Stimulated activated CD4-positive, alpha-beta T cell treated with anti-CD3 and anti-CD28 coated beads, Interleukin-15, amount 100 ng/mL, for 48 hours (primary cell): ENCODE data around the gene KRTAP9-1.
"Not testable (repeated sequence)": the region's sequence is repeated elsewhere in the genome, so short reads cannot be mapped to it uniquely, and the experiment has no call there.

Experiments
- DNase-seq, 2 donors: peaks; one replicate each; pipeline ENCODE4 v3.0.0-alpha.2; 2020; ENCODE audit warnings: low read depth in 2 of 2

The KRTAP9-1 gene, protein sequence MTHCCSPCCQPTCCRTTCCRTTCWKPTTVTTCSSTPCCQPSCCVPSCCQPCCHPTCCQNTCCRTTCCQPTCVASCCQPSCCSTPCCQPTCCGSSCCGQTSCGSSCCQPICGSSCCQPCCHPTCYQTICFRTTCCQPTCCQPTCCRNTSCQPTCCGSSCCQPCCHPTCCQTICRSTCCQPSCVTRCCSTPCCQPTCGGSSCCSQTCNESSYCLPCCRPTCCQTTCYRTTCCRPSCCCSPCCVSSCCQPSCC

DNA sequence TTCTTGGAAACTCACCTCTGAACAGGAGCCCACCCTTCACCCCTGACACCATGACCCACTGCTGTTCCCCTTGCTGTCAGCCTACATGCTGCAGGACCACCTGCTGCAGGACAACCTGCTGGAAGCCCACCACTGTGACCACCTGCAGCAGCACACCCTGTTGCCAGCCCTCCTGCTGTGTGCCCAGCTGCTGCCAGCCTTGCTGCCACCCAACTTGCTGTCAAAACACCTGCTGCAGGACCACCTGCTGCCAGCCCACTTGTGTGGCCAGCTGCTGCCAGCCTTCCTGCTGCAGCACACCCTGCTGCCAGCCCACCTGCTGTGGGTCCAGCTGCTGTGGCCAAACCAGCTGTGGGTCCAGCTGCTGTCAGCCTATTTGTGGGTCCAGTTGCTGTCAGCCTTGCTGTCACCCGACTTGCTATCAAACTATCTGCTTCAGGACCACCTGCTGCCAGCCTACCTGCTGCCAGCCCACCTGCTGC is at the start of gene KRTAP9-1:
TSS of gene KRTAP9-1 (plus strand) at position 51 of the 482 bp plus-strand sequence. CDS start at position 51, 0 bp downstream.
- DNase-seq = not testable (repeated sequence)

DNA sequence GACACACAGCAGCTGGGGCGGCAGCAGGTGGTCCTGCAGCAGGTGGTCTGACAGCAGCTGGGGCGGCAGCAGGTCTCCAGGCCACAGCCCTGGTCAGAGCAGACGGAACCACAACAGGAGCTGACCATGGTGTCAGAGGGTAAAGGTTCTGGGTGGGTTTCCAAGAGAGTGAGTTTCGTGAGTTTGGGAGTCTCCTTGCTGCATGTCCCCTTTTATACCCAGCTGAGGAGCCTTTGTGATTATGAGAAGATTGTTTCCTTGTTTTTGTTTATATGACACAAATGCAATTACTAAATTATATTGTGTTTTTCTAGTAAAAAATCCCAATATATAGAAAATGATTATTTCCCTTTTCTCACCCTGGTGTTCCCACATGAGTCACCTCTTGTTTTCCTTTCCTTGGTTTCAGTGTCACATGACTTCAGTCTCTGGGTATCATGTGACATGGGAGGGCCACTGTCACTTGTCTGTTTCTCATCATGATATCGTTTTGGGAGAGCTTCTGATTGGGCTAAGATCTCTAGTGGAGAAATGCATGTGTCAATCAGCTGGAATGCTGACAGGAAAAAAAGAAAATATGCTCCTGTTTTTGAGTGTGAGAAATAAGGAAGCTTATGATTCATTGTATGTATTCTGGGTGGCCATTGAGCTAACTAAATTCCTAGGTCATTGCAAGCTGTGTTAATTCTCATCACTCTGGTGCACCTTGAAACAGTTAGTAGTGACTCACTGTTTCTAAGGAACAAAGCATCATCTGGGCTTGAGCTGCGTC is 49.1 kb upstream of the KRTAP9-1 start, which contains the start of gene KRTAP4-6:
TSS of gene KRTAP4-6 (minus strand) at position 185 of the 772 bp plus-strand sequence. CDS start at position 128, 57 bp downstream.
- DNase-seq = no peak

DNA sequence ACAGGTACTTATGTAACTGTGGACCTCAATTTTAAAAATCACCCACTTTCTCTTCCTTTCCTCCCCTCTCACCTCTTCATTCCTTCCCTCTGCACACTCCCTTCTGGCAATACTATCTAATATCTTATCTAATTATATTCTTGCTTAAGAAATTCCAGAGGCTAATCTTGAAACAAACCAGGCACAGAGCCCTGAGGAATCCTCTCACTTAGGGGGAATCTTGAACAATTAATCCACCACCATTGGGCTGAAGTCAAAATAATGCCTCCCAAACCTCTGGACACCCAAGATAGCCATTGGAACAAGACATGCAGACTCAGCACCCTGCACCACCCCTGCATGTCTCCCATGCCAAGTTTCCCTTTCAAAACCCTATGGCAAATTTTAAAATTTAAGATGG is 48.3 kb upstream of the KRTAP9-1 start:
- no peak for DNase-seq

DNA sequence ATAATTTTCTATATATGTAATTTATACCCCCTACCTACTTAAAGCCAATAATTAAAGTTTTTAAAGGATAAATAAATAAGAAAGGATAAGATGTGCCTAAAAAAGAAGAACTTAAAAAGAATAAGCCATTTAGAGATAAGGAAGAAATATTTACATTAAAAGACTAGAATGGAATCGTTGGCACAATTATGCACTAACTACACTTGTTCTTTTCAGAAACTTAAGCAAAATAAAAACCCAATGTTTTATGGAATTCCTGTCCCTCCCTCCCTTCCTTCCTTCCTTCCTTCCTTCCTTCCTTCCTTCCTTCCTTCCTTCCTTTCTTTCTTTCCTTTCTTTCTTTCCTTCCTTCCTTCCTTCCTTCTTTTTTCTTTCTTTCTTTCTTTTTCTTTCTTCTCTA is 44.8 kb upstream of the KRTAP9-1 start:
- no peak for DNase-seq

DNA sequence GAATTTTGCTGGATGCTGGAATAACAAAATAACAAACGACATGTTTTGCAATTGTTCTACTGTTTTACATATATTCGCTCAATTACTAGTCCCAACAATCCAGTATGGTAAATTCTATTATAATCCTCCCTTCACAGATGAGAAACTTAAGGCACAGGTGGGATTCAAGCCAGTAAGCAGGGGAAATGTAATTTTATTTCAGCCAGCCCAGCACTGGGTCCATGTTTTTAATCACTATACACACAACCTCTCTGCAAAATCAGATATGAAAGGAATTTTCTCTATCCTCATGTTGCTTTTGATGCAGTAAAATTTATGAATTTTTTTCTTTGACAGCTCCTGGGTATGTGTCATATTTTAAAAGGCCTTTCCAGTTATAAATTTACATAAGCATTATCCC is 44.4 kb upstream of the KRTAP9-1 start:
- no peak for DNase-seq

DNA sequence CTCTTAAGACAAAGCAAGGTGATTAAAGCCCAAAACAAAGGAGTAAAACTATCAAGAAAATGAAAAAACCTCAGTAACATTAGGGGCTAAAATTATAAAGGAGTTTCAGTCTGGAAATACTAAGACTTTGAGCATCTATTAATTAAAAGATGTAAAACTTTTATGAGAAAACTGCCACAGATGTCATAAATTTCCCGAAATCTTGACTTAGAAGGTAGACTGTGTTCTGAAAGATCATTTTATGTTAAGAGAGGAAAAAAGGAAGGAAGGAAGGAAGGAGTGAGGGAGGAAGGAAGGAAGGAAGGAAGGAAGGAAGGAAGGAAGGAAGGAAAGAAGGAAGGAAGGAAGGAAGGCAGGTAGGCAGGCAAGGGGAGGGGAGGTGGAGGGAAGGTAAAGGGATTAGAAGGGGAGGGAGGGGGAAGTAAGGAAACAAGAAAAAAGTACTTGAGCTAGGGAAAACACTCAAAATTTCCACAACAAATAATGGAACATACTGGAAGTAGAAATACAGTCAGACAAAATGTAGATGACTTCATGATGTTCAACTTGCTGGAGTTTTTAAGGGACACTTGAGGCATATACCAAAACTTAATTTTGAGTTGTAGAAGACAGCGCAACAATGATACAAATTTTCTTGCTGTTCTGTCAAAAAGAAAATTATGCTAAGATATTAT is 42.0 kb upstream of the KRTAP9-1 start:
- DNase-seq = no peak

DNA sequence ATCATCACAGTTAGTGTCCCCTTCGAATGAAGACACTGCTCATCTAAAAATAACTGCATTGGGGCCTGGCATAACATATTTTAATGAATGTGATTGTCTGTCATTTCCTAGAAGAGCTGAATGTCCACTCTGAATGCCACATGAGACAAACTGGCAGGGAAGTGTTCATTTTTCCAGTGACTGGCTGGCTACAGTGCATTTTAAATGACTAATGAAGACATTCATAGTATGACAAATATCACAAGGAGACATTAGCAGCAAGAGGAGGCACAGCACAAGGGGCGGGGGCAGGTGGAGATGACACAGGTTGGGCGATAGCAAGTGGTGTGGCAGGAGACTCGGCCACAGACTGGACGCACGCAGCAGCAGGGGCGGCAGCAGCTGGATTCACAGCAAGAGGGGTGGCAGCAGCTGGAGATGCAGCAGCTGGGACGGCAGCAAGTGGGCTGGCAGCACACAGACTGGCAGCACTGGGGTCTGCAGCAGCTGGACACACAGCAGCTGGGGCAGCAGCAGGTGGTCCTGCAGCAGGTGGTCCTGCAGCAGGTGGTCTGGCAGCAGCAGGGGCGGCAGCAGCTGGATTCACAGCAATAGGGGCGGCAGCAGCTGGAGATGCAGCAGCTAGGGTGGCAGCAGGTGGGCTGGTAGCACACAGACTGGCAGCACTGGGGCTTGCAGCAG is 40.6 kb upstream of the KRTAP9-1 start:
- DNase-seq = not testable (repeated sequence)

DNA sequence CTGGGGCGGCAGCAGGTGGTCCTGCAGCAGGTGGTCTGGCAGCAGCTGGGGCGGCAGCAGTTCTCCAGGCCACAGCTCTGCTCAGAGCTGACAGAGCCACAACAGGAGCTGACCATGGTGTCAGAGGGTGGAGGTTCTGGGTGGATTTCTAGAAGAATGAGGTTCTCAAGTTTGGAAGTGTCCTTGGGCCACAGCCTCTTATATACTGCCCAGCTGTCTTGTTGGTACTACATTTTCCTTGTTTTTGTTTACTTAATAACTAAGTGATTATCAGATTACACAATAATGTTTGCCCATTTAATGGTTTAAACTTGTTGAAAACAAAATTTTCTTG is 40.1 kb upstream of the KRTAP9-1 start, which contains the start of gene KRTAP4-5:
TSS of gene KRTAP4-5 (minus strand) at position 174 of the 334 bp plus-strand sequence. CDS start at position 116, 58 bp downstream.
- DNase-seq = no peak

DNA sequence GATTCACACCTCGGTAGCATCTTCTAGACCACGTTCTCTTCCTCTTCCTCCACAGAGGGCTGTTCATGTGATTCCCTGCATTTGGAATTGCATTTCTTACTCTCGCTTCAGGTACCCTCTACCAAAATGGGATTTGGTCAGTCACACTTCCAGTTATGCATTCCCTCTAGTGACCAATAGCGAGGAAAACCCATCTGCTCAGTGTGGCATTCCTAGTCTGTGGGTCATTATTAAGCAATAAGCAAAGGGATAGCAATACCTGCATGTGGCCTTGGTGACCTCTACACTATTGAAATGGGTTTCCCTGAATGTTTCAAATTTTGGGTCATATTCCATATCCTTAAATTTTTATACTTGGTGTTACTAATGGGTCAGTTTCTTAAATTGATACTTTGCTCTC is 39.7 kb upstream of the KRTAP9-1 start:
- no peak for DNase-seq

DNA sequence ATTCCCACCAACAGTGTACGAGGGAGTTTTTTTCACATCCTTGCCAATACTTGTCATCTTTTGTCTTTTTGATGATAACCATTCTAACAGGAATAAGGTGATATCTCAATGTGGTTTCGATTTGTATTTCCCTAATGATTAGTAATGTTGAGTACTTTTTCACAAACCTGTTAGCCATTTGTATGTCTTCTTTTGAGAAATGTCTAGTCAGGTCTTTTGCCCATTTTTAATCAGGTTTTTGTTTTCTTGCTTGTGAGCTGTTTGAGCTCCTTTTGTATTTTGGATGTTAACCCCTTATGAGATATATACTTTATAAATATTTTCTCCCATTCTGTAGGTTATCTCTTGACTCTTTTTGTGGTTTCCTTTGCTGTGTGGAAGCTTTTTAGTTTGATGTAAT is 38.2 kb upstream of the KRTAP9-1 start:
- no peak for DNase-seq

DNA sequence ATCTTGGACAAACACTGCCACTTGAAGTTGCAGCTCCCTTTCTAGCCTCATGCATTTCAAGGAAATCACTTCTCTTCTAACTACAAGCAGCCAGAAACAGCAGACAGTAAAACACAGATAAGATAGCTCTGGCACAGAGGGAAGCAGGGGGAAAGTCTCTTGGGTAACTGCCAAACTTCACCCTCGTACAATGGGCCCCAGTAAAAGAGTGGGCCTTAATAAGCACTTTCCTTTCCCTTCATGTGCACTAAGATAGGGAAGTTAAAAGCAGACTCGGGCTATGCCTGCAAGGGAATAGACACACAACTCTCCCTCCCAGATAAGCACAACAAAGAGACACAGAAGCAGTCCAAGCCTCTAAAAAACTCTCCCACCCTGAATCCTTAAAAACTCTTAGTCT is 35.8 kb upstream of the KRTAP9-1 start:
- no peak for DNase-seq

DNA sequence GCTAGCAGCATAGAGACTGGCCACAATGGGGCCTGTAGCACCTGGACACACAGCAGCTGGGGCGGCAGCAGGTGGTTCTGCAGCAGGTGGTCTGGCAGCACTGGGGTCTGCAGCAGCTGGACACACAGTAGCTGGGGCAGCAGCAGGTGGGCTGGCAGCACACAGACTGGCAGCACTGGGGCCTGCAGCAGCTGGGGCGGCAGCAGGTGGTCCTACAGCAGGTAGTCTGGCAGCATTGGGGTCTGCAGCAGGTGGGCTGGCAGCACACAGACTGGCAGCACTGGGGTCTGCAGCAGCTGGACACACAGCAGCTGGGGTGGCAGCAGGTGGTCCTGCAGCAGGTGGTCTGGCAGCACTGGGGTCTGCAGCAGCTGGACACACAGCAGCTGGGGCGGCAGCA is 29.5 kb upstream of the KRTAP9-1 start:
- DNase-seq = not testable (repeated sequence)

DNA sequence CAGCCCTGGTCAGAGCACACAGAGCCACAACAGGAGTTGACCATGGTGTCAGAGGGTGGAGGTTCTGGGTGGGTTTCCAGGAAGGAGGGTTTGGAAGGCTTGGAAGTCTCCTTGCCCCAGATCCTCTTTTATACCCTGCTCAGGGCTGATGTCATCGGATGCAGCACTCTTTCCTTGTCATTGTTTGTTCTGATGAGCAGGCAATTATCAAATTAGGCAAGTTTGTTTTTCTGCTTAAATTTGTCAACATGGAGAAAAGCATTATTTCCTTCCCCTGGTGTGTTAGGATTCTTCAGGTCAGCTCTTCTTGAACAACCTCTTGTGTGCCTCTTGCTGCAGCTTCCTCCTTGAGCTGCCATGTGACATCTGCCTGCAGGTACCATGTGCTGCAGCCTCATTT is 29.0 kb upstream of the KRTAP9-1 start, which contains the start of gene KRTAP4-4:
TSS of gene KRTAP4-4 (minus strand) at position 101 of the 400 bp plus-strand sequence. CDS start at position 44, 57 bp downstream.
- DNase-seq = no peak

DNA sequence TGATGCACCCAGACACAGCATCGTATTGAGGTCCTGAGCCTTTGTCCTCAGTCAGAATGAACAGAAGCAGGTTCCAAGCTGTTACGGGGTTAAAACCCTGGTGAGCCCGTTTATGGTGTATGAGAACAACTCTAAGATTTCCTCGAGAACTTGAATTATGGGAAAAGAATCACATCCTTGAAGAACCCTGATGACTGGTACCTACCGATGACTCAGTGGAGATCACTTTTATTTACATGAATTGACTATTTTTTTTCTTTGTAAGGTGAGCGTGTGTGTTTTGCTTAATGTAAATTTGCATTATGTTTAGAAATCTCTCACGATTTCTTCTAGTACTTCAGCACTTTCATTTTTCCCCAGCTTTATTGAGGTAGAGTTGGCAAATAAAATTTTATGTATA is 25.9 kb upstream of the KRTAP9-1 start:
- no peak for DNase-seq

DNA sequence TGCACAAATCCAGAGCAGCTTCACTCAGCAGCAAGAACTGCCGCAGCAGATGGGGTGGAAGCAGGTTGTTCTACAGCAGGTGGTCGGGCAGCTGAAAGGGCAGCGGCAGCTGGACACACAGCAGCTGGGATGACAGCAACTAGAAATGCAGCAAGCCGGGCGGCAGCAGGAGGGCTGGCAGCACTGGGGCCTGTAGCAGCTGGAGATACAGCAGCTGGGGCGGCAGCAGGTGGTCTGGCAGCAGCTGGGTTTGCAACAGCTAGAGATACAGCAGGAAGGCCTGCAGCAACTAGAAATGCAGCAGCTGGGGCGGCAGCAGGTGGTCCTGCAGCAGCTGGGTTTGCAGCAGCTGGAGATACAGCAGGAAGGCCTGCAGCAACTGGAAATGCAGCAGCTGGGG is 22.1 kb upstream of the KRTAP9-1 start:
- DNase-seq = no peak

DNA sequence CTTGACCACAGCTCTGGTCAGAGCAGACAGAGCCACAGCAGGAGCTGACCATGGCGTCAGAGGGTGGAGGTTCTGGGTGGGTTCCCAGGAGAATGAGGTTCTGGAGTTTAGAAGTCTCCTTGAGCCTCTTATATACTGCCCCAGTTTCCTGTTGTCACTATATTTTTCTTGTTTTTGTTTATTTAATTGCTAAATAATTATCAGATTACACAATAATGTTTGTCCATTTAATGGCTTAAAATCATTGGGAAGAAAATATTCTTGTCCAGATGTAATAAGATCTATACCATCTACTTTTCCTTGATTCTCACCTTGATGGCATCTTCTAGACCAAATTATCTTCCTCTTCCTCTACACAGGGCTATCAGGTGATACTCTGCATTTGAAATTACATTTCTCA is 21.6 kb upstream of the KRTAP9-1 start, which contains the start of gene KRTAP4-3:
TSS of gene KRTAP4-3 (minus strand) at position 101 of the 400 bp plus-strand sequence. CDS start at position 52, 49 bp downstream.
- DNase-seq = no peak

DNA sequence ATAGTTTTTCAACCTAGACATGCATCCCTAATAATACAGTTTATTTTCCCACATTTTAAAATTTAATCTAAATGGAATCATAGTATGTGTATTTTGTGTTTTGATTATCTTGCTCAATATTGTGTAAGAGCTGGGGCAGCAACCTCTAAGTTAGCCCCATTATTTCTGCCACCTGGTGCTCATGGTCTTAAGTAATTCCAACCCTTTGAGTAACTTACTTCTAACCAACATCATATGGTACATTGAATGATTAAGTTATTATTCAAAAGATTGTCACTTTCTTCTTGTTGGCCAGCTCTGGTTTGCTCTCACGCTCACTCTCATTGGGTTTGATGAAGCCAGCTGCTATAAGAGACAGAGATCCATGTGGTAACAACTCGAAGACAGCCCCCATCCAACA is 17.8 kb upstream of the KRTAP9-1 start:
- no peak for DNase-seq

DNA sequence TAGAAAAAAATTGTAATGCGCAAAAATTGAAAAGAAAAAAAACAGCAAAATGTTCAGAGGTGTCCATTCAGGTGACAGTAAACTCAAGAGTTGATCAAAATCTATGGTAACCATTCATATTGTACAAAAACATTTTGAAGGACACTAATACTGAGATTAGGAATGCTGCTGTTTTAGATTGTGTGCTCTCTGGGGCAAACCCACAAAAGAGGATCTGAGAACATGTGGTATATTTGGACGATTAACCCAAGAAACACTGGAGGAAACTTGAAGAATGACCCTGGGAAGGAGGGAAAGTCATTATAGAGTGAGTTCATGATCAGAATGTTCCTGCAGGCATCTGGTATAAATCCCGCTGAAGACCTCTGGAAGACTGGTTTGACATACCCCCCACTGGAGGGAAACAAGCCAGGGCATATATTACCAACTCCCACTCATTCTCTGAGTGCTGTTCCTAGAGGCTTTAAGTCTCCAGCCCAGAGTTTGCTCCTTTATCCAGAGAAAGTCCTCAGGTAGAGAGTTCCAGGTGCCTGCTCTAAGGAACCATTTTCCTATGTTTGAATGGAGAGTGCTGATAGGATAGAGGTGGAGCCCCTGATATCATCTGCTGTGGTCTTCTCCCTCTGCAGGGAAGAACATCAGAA is 12.8 kb upstream of the KRTAP9-1 start:
- no peak for DNase-seq

DNA sequence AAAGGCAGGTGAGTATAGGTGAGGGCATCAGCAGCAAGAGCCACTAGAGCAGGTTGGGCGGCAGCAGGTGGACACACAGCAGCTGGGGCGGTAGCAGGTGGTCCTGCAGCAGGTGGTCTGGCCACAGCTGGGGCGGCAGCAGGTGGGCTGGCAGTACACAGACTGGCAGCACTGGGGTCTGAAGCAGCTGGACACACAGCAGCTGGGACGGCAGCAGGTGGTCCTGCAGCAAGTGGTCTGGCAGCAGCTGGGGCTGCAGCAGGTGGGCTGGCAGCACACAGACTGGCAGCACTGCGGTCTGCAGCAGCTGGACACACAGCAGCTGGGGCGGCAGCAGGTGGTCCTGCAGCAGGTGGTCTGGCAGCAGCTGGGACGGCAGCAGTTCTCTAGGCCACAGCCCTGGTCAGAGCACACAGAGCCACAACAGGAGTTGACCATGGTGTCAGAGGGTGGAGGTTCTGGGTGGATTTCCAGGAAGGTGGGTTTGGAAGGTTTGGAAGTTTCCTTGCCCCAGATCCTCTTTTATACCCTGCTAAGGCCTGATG is 11.9 kb upstream of the KRTAP9-1 start, which contains the start of gene KRTAP4-2:
TSS of gene KRTAP4-2 (minus strand) at position 495 of the 545 bp plus-strand sequence. CDS start at position 438, 57 bp downstream.
- DNase-seq = no peak

DNA sequence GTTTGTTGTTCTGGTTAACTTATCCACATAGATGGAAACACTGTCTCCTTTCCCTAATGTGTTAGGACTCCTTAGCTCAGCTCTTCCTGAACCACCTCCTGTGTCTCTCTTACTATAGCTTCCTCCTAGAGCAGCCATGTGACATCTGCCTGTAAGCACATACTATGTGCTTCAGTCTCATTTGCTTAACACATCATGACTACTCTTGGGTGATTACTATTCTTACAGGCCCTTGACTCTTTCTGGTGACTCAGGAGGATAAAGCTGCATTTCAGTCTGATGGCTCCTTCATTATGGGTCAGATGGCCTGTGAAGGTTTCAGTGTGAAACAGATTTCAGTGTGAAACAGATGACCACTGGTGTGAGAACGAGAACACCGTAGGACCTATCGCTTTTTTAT is 11.3 kb upstream of the KRTAP9-1 start:
- DNase-seq = no peak
